ENCODE measurements around the gene DPP7. TPM values are rescaled to one million over a fixed set of nuclear protein-coding genes. Genes with fewer than 3 reads are reported as not detected.

Gene DPP7
- total and polyA plus RNA-seq, 9 of the 15 experiments (the other 6 are each of a cell fraction or from before 2014, with no cell fraction given): 0.99 to 365 (median 132) TPM

GRCh38 chr9:137070201-137070905 is 44.2 kb downstream of the DPP7 start, which contains the start of gene SAPCD2 (continued):
- TF ChIP-seq MYBL2 (IDR thresholded peaks at IDR 0.05; ENCODE audit: low read depth): peak; percentile 79
- no peak for TF ChIP-seq MYBL2 (CRISPR knock-in tag; IDR thresholded peaks at IDR 0.05; ENCODE audit: borderline replicate concordance)
- no peak; the same call in 1 of the 2 replicates for TF ChIP-seq ZFX (CRISPR knock-in tag; IDR thresholded peaks at IDR 0.05)
- TF ChIP-seq USF1 (CRISPR knock-in tag; IDR thresholded peaks at IDR 0.05): no peak
- peak; percentile 42; the same call in 1 of the 2 replicates for TF ChIP-seq ELF1 (tag; IDR thresholded peaks at IDR 0.05)
- peak; percentile 74 for TF ChIP-seq HMGN3 (IDR thresholded peaks at IDR 0.05; ENCODE audit: borderline replicate concordance, extremely low read depth, insufficient read length, low read depth, low read length)
- peak; percentile 34 for TF ChIP-seq FOSL1 (tag; conservative IDR thresholded peaks at IDR 0.05)
- TF ChIP-seq ATF1 (CRISPR knock-in tag; IDR thresholded peaks at IDR 0.05): no peak
- TF ChIP-seq ATF1 (tag; IDR thresholded peaks at IDR 0.05): peak; percentile 70
- TF ChIP-seq HEY1 (CRISPR knock-in tag; IDR thresholded peaks at IDR 0.05; ENCODE audit: borderline replicate concordance): no peak
- TF ChIP-seq TARDBP (IDR thresholded peaks at IDR 0.05): peak; percentile 71
- TF ChIP-seq MTA3 (IDR thresholded peaks at IDR 0.05; ENCODE audit: borderline replicate concordance): peak; percentile 73; the same call in 1 of the 2 replicates
- peak; percentile 98 for TF ChIP-seq PHF21A (IDR thresholded peaks at IDR 0.05; ENCODE audit: borderline replicate concordance, low read depth)
- TF ChIP-seq FOXM1 (IDR thresholded peaks at IDR 0.05; ENCODE audit: low read depth): peak; percentile 85
- TF ChIP-seq FOXM1 (CRISPR knock-in tag; IDR thresholded peaks at IDR 0.05; ENCODE audit: low read depth): peak; percentile 61
- TF ChIP-seq GTF3C2 (IDR thresholded peaks at IDR 0.05; ENCODE audit: borderline replicate concordance, extremely low read depth, insufficient read length): peak; percentile 7
- TF ChIP-seq RFX5 (IDR thresholded peaks at IDR 0.05; ENCODE audit: low read depth, low read length): no peak
- TF ChIP-seq, protein P1, sequence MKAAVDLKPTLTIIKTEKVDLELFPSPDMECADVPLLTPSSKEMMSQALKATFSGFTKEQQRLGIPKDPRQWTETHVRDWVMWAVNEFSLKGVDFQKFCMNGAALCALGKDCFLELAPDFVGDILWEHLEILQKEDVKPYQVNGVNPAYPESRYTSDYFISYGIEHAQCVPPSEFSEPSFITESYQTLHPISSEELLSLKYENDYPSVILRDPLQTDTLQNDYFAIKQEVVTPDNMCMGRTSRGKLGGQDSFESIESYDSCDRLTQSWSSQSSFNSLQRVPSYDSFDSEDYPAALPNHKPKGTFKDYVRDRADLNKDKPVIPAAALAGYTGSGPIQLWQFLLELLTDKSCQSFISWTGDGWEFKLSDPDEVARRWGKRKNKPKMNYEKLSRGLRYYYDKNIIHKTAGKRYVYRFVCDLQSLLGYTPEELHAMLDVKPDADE (conservative IDR thresholded peaks at IDR 0.05; ENCODE audit: control insufficient read depth, low read depth, low read length): peak; percentile 40
- peak; percentile 77 for TF ChIP-seq TBP (optimal IDR thresholded peaks at IDR 0.05; ENCODE audit: low read depth, low read length)
- TF ChIP-seq NEUROD1 (IDR thresholded peaks at IDR 0.05; ENCODE audit: borderline replicate concordance, low read depth, low read length, partially characterized antibody): peak; percentile 8
- peak; percentile 47 for TF ChIP-seq HNRNPLL (IDR thresholded peaks at IDR 0.05; ENCODE audit: low read depth, low read length, poor library complexity, severe bottlenecking)
- peak; percentile 83; the same call in 1 of the 2 replicates for TF ChIP-seq MYC (IDR thresholded peaks at IDR 0.05; ENCODE audit: low read depth, low read length)
- TF ChIP-seq MYC (CRISPR knock-in tag; IDR thresholded peaks at IDR 0.05; ENCODE audit: borderline replicate concordance, low read depth): no peak

Data from K562 (cell line).